Measurements from ENCODE around the gene DPRX.

DNA sequence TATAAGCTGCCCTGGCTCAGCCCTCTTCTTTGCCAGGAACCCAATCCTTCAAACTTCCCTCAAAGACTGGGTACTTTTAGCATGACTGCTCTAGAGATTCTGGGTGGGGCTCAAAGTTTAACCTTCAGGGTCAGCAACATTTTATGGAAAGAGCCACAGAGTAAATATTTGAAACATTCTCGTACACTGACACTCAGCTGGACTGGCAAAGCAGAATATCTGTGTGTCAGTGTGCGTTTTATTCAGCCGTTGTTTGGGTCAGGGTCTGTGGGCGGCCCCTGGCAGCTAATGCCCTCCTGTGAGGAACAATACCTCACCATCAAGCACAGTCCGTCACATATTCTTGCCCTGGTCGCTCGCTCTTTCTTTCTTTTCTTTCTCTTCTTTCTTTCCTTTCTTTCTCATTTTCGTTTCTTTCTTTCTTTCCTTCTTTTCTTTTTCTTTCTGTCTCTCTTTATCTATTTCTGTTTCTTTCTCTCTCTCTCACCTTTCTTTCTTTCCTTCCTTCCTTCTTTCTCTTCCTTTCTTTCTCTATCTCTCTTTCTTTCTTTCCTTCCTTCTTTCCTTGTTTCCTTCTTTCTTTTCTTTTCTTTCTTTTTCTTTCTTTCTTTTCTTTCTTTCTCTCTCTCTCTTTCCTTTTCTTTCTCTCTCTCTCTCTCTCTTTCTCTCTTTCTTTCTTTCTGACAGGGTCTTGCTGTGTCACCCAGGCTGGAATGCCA, 10.7 kb downstream of the DPRX start:
- TF ChIP-seq CTCF (IDR thresholded peaks at IDR 0.05; ENCODE audit: extremely low read depth in 1 of 2, insufficient read depth in 1 of 2, low read depth in 1 of 2, low read length in 2 of 2) (no peak), POLR2A (IDR thresholded peaks at IDR 0.05; ENCODE audit: low read depth, low read length) (no peak), EZH2 (IDR thresholded peaks at IDR 0.05; ENCODE audit: borderline replicate concordance, low read depth, low read length, severe bottlenecking) (no peak), MAX (IDR thresholded peaks at IDR 0.05; ENCODE audit: insufficient read depth, insufficient read length) (no peak), POLR2AphosphoS5 (IDR thresholded peaks at IDR 0.05; ENCODE audit: insufficient read depth, low read depth, low read length) (no peak), MYC (IDR thresholded peaks at IDR 0.05; ENCODE audit: low read depth, low read length) (no peak), GATA2 (IDR thresholded peaks at IDR 0.05; ENCODE audit: insufficient read depth, insufficient read length, low read depth, low read length) (no peak), JUN (IDR thresholded peaks at IDR 0.05; ENCODE audit: borderline replicate concordance, insufficient read depth, insufficient read length, low read depth) (no peak)

Measured in endothelial cell of umbilical vein (primary cell).